Parathyroid adenoma (tissue), 2 donors: ENCODE data around the gene CPVL.

Source experiments
- H2AFZ ChIP-seq: fragments of 300-600 bp; sonication (generic); one replicate; pipeline ENCODE4 v1.7.0; 2017; ENCODE audit warnings: antibody characterized with exemption, mild to moderate bottlenecking
- H3K27ac ChIP-seq: fragments of 300-600 bp; sonication (generic); one replicate; pipeline ENCODE4 v1.7.0; 2017
- H3K27me3 ChIP-seq: fragments of 300-600 bp; sonication (generic); one replicate; pipeline ENCODE4 v1.7.0; 2017; ENCODE audit warnings: low read length; ENCODE audit not compliant: control insufficient read depth, insufficient read depth
- H3K36me3 ChIP-seq: fragments of 300-600 bp; sonication (generic); one replicate; pipeline ENCODE4 v1.7.0; 2017; ENCODE audit warnings: low read length; ENCODE audit not compliant: control insufficient read depth, insufficient read depth
- H3K4me1 ChIP-seq: fragments of 300-600 bp; sonication (generic); one replicate; pipeline ENCODE4 v1.7.0; 2017; ENCODE audit warnings: control low read depth
- H3K4me2 ChIP-seq: fragments of 300-600 bp; sonication (generic); one replicate; pipeline ENCODE4 v1.7.0; 2017; ENCODE audit warnings: low read length
- H3K4me3 ChIP-seq: fragments of 300-600 bp; sonication (generic); one replicate; pipeline ENCODE4 v1.7.0; 2017; ENCODE audit warnings: low read depth, low read length
- H3K79me2 ChIP-seq: fragments of 300-600 bp; sonication (generic); one replicate; pipeline ENCODE4 v1.7.0; 2017; ENCODE audit warnings: control low read depth
- H3K9ac ChIP-seq: fragments of 300-600 bp; sonication (generic); one replicate; pipeline ENCODE4 v1.7.0; 2017; ENCODE audit warnings: mild to moderate bottlenecking
- H3K9me3 ChIP-seq: fragments of 300-600 bp; sonication (generic); one replicate; pipeline ENCODE4 v1.7.0; 2017; ENCODE audit warnings: low read length; ENCODE audit not compliant: control insufficient read depth
- TF ChIP-seq, protein P1 (sequence below): fragments of 300-600 bp; sonication (generic); IDR thresholded peaks from one replicate; pipeline ENCODE4 v1.7.0; 2017; ENCODE audit warnings: antibody characterized with exemption, mild to moderate bottlenecking
- donor health status: primary hyperparathyroidism.

The CPVL gene

GRCh38 chr7:29086545-29086944, 59.8 kb downstream of the CPVL start:
- Histone ChIP-seq H2AFZ (no peak overlapping the region), H3K9ac (no peak overlapping the region), H3K27ac (no peak overlapping the region), H3K4me3 (no peak overlapping the region), H3K27me3 (no peaks in the 10 kb centered on the region), H3K4me2 (peak overlapping the region; percentile 20), H3K9me3 (no peaks in the 10 kb centered on the region), H3K4me1 (peaks cover 9% of the 10 kb centered on the region), H3K36me3 (no peaks in the 10 kb centered on the region), H3K79me2 (no peaks in the 10 kb centered on the region)
- TF ChIP-seq, protein P1, sequence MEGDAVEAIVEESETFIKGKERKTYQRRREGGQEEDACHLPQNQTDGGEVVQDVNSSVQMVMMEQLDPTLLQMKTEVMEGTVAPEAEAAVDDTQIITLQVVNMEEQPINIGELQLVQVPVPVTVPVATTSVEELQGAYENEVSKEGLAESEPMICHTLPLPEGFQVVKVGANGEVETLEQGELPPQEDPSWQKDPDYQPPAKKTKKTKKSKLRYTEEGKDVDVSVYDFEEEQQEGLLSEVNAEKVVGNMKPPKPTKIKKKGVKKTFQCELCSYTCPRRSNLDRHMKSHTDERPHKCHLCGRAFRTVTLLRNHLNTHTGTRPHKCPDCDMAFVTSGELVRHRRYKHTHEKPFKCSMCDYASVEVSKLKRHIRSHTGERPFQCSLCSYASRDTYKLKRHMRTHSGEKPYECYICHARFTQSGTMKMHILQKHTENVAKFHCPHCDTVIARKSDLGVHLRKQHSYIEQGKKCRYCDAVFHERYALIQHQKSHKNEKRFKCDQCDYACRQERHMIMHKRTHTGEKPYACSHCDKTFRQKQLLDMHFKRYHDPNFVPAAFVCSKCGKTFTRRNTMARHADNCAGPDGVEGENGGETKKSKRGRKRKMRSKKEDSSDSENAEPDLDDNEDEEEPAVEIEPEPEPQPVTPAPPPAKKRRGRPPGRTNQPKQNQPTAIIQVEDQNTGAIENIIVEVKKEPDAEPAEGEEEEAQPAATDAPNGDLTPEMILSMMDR, result no peak

- H3K4me3 ChIP-seq, result no peak overlapping the region
- H3K4me1 ChIP-seq, result peaks cover 9% of the 10 kb centered on the region
- no peak overlapping the region for H3K27ac ChIP-seq
- no peaks in the 10 kb centered on the region for H3K9me3 ChIP-seq
- H3K79me2 ChIP-seq, result no peaks in the 10 kb centered on the region
- TF ChIP-seq, protein P1, result no peak
- no peaks in the 10 kb centered on the region for H3K27me3 ChIP-seq
- H3K36me3 ChIP-seq, result no peaks in the 10 kb centered on the region
- no peak overlapping the region for H2AFZ ChIP-seq
- no peak overlapping the region for H3K4me2 ChIP-seq
- H3K9ac ChIP-seq, result no peak overlapping the region
Measured at GRCh38 chr7:29084832-29085231, 61.5 kb downstream of the CPVL start.

GRCh38 chr7:29080803-29081202, 65.5 kb downstream of the CPVL start:
- no peak overlapping the region for H3K27ac ChIP-seq
- H3K79me2 ChIP-seq, result no peaks in the 10 kb centered on the region
- no peaks in the 10 kb centered on the region for H3K9me3 ChIP-seq
- no peak overlapping the region for H2AFZ ChIP-seq
- H3K4me2 ChIP-seq, result no peak overlapping the region
- H3K9ac ChIP-seq, result no peak overlapping the region
- no peaks in the 10 kb centered on the region for H3K27me3 ChIP-seq
- H3K36me3 ChIP-seq, result no peaks in the 10 kb centered on the region
- no peak overlapping the region for H3K4me3 ChIP-seq
- TF ChIP-seq, protein P1, result no peak
- H3K4me1 ChIP-seq, result no peaks in the 10 kb centered on the region

GRCh38 chr7:29078311-29079260, 67.8 kb downstream of the CPVL start:
- H3K9ac ChIP-seq, result no peak overlapping the region
- no peaks in the 10 kb centered on the region for H3K4me1 ChIP-seq
- no peak overlapping the region for H3K27ac ChIP-seq
- H3K79me2 ChIP-seq, result no peaks in the 10 kb centered on the region
- TF ChIP-seq, protein P1, result no peak
- no peak overlapping the region for H3K4me3 ChIP-seq
- H3K9me3 ChIP-seq, result no peaks in the 10 kb centered on the region
- H3K27me3 ChIP-seq, result no peaks in the 10 kb centered on the region
- no peak overlapping the region for H3K4me2 ChIP-seq
- H2AFZ ChIP-seq, result no peak overlapping the region
- no peaks in the 10 kb centered on the region for H3K36me3 ChIP-seq
